ENCODE data around the gene MUSK.

DNA sequence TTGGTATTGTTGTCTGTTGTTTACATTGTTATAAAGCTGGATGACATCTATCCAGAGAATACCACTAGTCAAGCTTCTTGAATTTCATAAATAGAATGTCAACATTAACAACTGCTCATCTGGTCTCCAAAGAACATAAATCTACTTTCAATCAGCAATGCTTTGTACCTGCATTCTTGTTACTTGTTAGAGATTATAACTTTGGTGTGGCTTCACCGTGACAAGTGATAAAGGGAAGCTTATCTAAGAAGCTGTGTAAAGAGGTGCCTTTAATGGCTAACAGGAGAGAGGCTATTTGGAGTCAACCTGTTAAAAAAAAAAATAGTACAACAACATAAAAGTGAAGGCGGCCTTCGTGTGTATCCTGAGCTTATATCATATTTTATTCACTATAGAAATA, 41.8 kb downstream of the MUSK start:
- no peak for TF ChIP-seq GATA3 (IDR thresholded peaks at IDR 0.05; ENCODE audit: low read depth, low read length)
- TF ChIP-seq GATA2 (IDR thresholded peaks at IDR 0.05; ENCODE audit: low read depth, low read length), result no peak

Measured in SH-SY5Y (cell line).